ENCODE results near the gene SRSF12.
"Not testable (repeated sequence)": the region's sequence is repeated elsewhere in the genome, so short reads cannot be mapped to it uniquely, and the experiment has no call there.

Gene SRSF12

DNA sequence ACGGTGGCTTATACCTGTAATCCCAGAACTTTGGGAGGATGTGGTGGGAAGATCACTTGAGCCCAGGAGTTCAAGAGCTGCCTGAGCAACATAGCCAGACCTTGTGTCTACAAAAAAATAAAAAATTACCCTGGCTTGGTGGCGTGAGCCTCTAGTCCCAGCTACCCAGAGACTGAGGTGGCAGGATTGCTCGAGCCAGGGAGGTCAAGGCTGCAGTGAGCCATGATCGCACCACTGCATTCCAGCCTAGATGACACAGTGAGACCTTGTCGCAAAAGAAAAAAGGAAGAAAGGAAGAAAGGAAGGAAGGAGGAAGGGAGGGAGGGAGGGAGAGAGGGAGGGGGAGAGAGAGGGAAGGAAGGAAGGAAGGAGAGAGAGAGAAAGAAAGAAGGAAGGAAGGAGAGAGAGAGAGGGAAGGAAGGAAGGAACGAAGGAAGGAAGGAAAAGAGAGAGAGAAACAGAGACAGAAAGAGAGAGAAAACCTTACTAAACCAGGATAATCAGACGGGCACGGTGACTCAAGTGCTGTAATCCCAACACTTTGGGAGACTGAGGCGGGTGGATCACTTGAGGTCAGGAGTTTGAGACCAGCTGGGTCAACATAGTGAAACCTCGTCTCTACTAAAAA lies 48.2 kb downstream of the SRSF12 start:
- no peak for DNase-seq

DNA sequence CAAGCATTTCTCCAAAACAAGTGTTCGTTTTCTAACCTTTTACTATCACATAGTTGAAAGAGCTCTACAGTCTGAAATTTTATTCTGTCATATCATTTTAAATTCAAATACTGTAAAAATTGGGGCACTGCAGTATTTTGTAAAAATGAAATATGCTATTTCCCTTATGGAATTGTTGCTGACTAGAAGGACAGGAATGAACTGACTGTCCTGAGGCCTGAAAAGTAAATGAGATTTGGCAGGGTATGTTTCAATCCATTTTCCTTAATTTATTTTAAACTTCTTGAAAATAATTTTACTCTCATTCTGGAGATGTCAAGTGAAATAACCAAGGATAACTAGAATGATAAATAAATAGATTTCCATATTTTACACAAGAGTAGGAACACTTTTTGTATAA lies 49.2 kb downstream of the SRSF12 start:
- DNase-seq, result no peak

GRCh38 chr6:89067796-89068195 lies 50.1 kb downstream of the SRSF12 start:
- no peak for DNase-seq

DNA sequence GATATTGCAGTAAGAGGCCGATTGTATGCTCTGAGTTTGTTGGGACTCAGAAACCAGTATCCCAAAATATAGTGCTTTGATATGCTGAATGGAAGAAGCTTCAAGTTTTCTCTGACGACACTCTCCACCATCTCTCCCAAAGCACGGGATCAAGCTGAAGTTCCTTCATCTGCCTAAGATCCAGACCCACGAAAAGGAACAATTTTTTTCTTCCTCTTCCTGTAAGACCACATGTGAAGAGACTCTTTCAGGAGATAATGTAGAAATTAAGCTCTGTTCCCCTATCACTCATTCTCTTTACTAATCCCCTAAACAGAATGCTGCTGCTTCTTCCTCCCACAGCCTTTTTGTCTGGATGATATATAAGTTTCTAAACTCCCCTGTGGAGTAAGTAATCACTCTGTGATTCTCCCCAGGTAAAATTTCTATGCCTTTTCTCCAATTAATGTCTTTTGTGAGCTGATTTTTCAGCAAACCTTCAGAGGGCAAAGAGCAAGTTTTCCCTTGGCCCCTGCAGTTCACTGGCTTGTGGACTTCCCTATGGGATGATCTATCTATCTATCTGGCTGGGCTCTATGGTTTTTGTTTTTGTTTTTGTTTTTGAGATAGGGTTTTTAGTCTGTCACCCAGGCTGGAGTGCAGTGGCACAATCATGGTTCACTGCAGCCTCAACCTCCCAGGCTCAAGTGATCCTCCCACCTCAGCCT lies 50.8 kb downstream of the SRSF12 start:
- DNase-seq, result no peak

DNA sequence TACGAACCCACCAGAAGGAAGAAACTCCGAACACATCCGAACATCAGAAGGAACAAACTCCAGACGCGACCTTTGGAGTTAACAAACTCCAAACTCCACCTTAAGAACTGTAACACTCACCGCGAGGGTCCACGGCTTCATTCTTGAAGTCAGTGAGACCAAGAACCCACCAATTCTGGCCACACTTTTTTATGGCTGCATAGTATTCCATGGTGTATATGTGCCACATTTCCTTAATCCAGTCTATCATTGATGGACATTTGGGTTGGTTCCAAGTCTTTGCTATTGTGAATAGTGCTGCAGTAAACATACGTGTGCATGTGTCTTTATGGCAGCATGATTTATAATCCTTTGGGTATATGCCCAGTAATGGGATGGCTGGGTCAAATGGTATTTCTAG lies 51.8 kb downstream of the SRSF12 start:
- not testable (repeated sequence) for DNase-seq

- not testable (repeated sequence) for DNase-seq
Measured at GRCh38 chr6:89064931-89065330, 52.9 kb downstream of the SRSF12 start.

DNA sequence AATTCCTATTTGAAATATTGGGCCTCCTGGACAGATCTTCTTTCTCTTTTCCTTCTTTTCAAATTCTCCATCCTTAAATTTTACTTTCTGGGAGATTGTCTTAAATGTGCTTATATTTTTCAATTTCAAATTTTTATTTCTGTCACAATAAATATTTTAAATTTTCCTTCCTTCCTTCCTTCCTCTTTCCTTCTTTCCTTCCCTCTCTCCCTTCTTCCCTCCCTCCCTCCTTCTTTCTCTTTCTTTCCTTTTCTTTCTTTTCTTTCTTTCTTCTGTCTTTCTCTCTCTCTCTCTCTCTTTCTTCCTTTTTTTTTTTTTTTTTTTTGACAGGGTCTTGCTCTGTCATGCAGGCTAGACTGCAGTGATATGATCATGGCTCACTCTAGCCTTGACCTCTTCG lies 54.0 kb downstream of the SRSF12 start:
- DNase-seq, result no peak

- DNase-seq, result no peak
Measured at GRCh38 chr6:89059227-89059626, 58.6 kb downstream of the SRSF12 start.

- no peak for DNase-seq
Measured at GRCh38 chr6:89058627-89059026, 59.2 kb downstream of the SRSF12 start.

DNA sequence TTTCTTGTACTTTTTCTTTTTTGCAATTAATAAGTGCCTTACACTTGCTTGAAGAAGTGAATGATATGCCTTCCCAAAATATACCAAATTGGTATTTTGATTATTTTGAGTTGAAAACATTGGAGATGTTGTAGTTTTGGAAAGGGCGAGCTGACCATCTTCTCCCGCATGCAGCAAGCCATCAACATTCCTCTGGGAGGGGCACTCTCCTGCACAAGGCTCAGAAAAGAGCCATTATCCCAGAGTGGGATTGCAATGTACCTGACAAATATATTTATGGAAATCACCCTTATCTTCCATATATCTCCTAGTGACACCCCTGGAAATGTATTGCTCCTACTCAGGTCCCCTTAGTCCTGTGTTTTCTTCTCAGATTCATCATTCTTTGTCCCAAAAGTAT lies 60.1 kb downstream of the SRSF12 start:
- DNase-seq, result no peak

DNA sequence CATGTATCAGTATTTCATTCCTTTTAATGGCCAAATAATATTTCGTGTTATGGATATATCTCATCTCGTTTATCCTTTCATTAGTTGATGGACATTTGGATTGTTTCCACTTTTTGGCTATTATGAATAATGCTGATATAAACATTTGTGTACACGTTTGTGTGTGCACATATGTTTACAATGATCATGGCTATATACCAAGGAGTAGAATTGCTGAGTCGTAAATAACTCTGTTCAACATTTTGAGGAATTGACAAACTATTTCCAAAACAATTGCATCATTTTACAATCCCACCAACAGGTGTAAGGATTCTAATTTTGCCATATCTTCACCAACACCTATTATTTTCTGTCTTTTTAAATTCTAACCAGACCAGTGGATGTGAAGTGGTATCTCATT lies 63.7 kb downstream of the SRSF12 start:
- DNase-seq, result no peak

GRCh38 chr6:89051676-89052075 lies 66.2 kb downstream of the SRSF12 start:
- no peak for DNase-seq

DNA sequence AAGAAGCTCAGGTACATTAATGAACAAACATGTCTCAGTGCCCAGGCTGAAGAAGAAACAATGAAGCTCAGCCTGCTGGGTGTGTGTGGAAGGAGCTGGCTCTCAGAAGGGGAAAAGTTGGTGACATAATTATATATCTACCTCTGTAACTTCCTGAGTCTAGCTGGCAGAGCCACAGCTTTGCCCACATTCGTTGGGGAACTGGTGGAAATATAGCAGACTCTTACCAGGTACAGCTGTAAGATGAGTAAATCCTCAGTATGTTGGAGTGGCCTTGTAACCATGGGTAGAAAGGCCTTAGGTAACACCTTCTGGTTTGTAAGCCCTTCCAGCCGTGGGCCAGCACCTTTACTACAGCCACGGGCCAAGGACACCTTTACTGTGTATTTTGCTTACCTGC lies 67.2 kb downstream of the SRSF12 start:
- no peak for DNase-seq

- no peak for DNase-seq
Measured at GRCh38 chr6:89050155-89050554, 67.7 kb downstream of the SRSF12 start.

GRCh38 chr6:89048985-89049384 lies 68.9 kb downstream of the SRSF12 start:
- no peak for DNase-seq

GRCh38 chr6:89048288-89048923 lies 69.5 kb downstream of the SRSF12 start:
- DNase-seq, result no peak

- DNase-seq, result no peak
Measured at GRCh38 chr6:89047473-89047872, 70.4 kb downstream of the SRSF12 start.
